HG03135 (cell line): Measurements from ENCODE around the gene ARL6IP5.

Experiments
- ATAC-seq: cut with Tn5 transposase; IDR thresholded peaks from one replicate; pipeline ENCODE4 v1.9.1; 2021; ENCODE audit warnings: mild to moderate bottlenecking, moderate library complexity; ENCODE audit not compliant: unreplicated experiment

Gene ARL6IP5

GRCh38 chr3:69084326-69085167, at the start of gene ARL6IP5:
Gene ARL6IP5 (plus strand): TSS chr3:69084937. CDS start chr3:69085048, 111 bp downstream.
- peak; percentile 63 for ATAC-seq

- ATAC-seq: no peak
Observed at GRCh38 chr3:69044608-69045007, 40.1 kb upstream of the ARL6IP5 start.

- no peak for ATAC-seq
Observed at GRCh38 chr3:69048990-69049389, 35.7 kb upstream of the ARL6IP5 start.

GRCh38 chr3:69051756-69052471, 32.8 kb upstream of the ARL6IP5 start, which contains the start of gene TMF1:
Gene TMF1 (minus strand): TSS chr3:69052333. CDS start chr3:69052086, 247 bp downstream.
- peak; percentile 97 for ATAC-seq

- peak; percentile 6 for ATAC-seq
Observed at GRCh38 chr3:69052472-69052898, 32.3 kb upstream of the ARL6IP5 start.

- peak; percentile 90 for ATAC-seq
Observed at GRCh38 chr3:69058180-69058946, 26.4 kb upstream of the ARL6IP5 start.

GRCh38 chr3:69058947-69059224, 25.9 kb upstream of the ARL6IP5 start:
- ATAC-seq: no peak

GRCh38 chr3:69059688-69060087, 25.0 kb upstream of the ARL6IP5 start:
- ATAC-seq: no peak

GRCh38 chr3:69063636-69064035, 21.1 kb upstream of the ARL6IP5 start:
- ATAC-seq: no peak

- ATAC-seq: no peak
Observed at GRCh38 chr3:69065318-69065964, 19.3 kb upstream of the ARL6IP5 start.

- ATAC-seq: no peak
Observed at GRCh38 chr3:69066121-69066520, 18.6 kb upstream of the ARL6IP5 start.

GRCh38 chr3:69072928-69073327, 11.8 kb upstream of the ARL6IP5 start:
- no peak for ATAC-seq

GRCh38 chr3:69079269-69080159, 5.2 kb upstream of the ARL6IP5 start:
- ATAC-seq: peak; percentile 20

GRCh38 chr3:69080233-69080920, 4.4 kb upstream of the ARL6IP5 start, which contains the start of gene UBA3:
Gene UBA3 (minus strand): TSS chr3:69080365. CDS start chr3:69080353, 12 bp downstream.
- ATAC-seq: peak; percentile 57

GRCh38 chr3:69081583-69082262, 3.0 kb upstream of the ARL6IP5 start:
- ATAC-seq: no peak

- no peak for ATAC-seq
Observed at GRCh38 chr3:69082361-69082760, 2.4 kb upstream of the ARL6IP5 start.

- ATAC-seq: peak; percentile 44
Observed at GRCh38 chr3:69082805-69083204, 1.9 kb upstream of the ARL6IP5 start.

- no peak for ATAC-seq
Observed at GRCh38 chr3:69085168-69085832, 563 bp downstream of the ARL6IP5 start.
